HepG2 (cell line): Measurements from ENCODE around the gene GPX1. TPM values are rescaled to one million over a fixed set of nuclear protein-coding genes. Genes with fewer than 3 reads are reported as not detected.

Experiments
- ATAC-seq: fragments of 200-7000 bp; cut with Tn5 transposase; 3 replicates; pipeline ENCODE4 v1.9.1; 2020; ENCODE audit warnings: mild to moderate bottlenecking, moderate library complexity
- BruUV-seq: library from RNA; stranded (reverse); fragments of 400-500 nt; replicated peaks from 2 replicates; lab custom pipeline; 2021; lab: Mats Ljungman, UMichigan
- CTCF ChIA-PET: fragments of 300-600 bp; formaldehyde crosslinking; extraction: SDS; loops from one replicate; lab custom pipeline; 2021; ENCODE audit warnings: low total read pairs, inconsistent platforms, low intra/inter-chr PET ratio; lab: Yijun Ruan, JAX
- POLR2A ChIA-PET: fragments of 350-600 bp; sonication (Branson Sonifier 250); formaldehyde crosslinking; loops from one replicate; lab custom pipeline; 2020; ENCODE audit warnings: antibody characterized with exemption, inconsistent platforms; lab: Yijun Ruan, JAX
- DNase-seq: peaks from one replicate; pipeline ENCODE4 v3.0.0-alpha.2; 2015; ENCODE audit warnings: low spot score
- FAIRE-seq: peaks from 3 replicates; lab custom pipeline; 2011; peaks lifted over from hg19 to GRCh38; lab: Jason Lieb, UNC
- H2AFZ ChIP-seq: one replicate; pipeline ENCODE4 v1.6.1; 2011; ENCODE audit warnings: low read length, inconsistent platforms
- H3K27ac ChIP-seq: fragments of 300-600 bp; 3 replicates; pipeline ENCODE4 v1.8.0; 2011; ENCODE audit warnings: mixed run types, mild to moderate bottlenecking, mixed read lengths, low read length, inconsistent platforms; ENCODE audit not compliant: insufficient read depth; ENCODE audit errors: extremely low read length
- H3K27me3 ChIP-seq, 2 experiments: fragments of 200-600 bp in 1 of 2; 2 replicates in 1 of 2; 3 replicates in 1 of 2; pipeline versions ENCODE4 v1.6.0 to v1.8.0; 2011; ENCODE audit warnings: low read length in 2 of 2, mild to moderate bottlenecking in 2 of 2, moderate library complexity in 2 of 2, inconsistent platforms in 1 of 2; ENCODE audit not compliant: insufficient read depth in 2 of 2, control insufficient read depth in 1 of 2
- H3K36me3 ChIP-seq, 2 experiments: fragments of 200-600 bp in 1 of 2; replicated peaks in 1 of 2; 2 replicates in 1 of 2; 3 replicates in 1 of 2; pipeline versions ENCODE4 v1.5.1 to v1.8.0; 2011; ENCODE audit warnings: low read length in 2 of 2, inconsistent platforms in 1 of 2; ENCODE audit not compliant: insufficient read depth in 2 of 2, control insufficient read depth in 1 of 2
- H3K4me1 ChIP-seq: 2 replicates; pipeline ENCODE4 v1.5.1; 2012; ENCODE audit warnings: low read length, inconsistent platforms; ENCODE audit not compliant: insufficient read depth
- H3K4me2 ChIP-seq: 2 replicates; pipeline ENCODE4 v1.6.0; 2011; ENCODE audit warnings: low read depth, low read length, inconsistent platforms
- H3K4me3 ChIP-seq, 3 experiments: fragments of 200-600 bp in 1 of 3; sonication (generic), shearing (Covaris generic) in 1 of 3; replicated peaks in 1 of 3; 2 replicates each; pipeline ENCODE4 v1.5.1; 2011 to 2016; ENCODE audit warnings: low read length in 3 of 3, inconsistent platforms in 2 of 3, low read depth in 2 of 3, mild to moderate bottlenecking in 2 of 3, control low read depth in 1 of 3, mixed read lengths in 1 of 3; ENCODE audit not compliant: insufficient read depth in 1 of 3
- H3K79me2 ChIP-seq: one replicate; pipeline ENCODE4 v1.6.1; 2011; ENCODE audit warnings: low read length, inconsistent platforms; ENCODE audit not compliant: insufficient read depth
- H3K9ac ChIP-seq: 2 replicates; pipeline ENCODE4 v1.6.0; 2011; ENCODE audit warnings: mild to moderate bottlenecking, low read depth, low read length, inconsistent platforms; ENCODE audit not compliant: insufficient read depth
- H3K9me3 ChIP-seq: 2 replicates; pipeline ENCODE4 v1.5.1; 2012; ENCODE audit warnings: mild to moderate bottlenecking, low read length
- H4K20me1 ChIP-seq: 2 replicates; pipeline ENCODE4 v1.6.0; 2011; ENCODE audit warnings: inconsistent platforms, mild to moderate bottlenecking, low read length, moderate library complexity; ENCODE audit not compliant: insufficient read depth
- FOXA1 ChIP-seq, 2 experiments: fragments of 450-650 bp in 1 of 2; sonication (generic) in 1 of 2; formaldehyde crosslinking in 1 of 2; IDR thresholded peaks; 2 replicates each; pipeline versions ENCODE4 v1.4.0 to v1.6.1; 2016 to 2020; ENCODE audit warnings: missing genetic modification reagents in 1 of 2
- JDP2 ChIP-seq: sonication (generic); formaldehyde crosslinking; IDR thresholded peaks from 2 replicates; pipeline ENCODE4 v1.8.1; 2022; ENCODE audit warnings: missing genetic modification reagents, borderline replicate concordance
- MAF1 ChIP-seq: sonication (generic); formaldehyde crosslinking; IDR thresholded peaks from 2 replicates; pipeline ENCODE4 v1.5.0; 2020; ENCODE audit warnings: missing genetic modification reagents, borderline replicate concordance
- ZNF331 ChIP-seq: sonication (generic); formaldehyde crosslinking; IDR thresholded peaks from 2 replicates; pipeline ENCODE4 v1.4.0; 2020; ENCODE audit warnings: missing genetic modification reagents
- ZNF44 ChIP-seq: sonication (generic); formaldehyde crosslinking; IDR thresholded peaks from 2 replicates; pipeline ENCODE4 v1.5.1; 2020; ENCODE audit warnings: mild to moderate bottlenecking, missing genetic modification reagents
- WGBS: methylation state at CpG from one replicate; pipeline ENCODE4 v1.1.6; 2017; ENCODE audit warnings: low lambda C conversion rate; 5-methylcytosine and 5-hydroxymethylcytosine counted together
- in situ Hi-C: cut with HindIII; loops from 2 replicates; pipeline ENCODE4 v1.10.0; 2017; ENCODE audit warnings: low pct_unique_long_range_greater_than_20kb; ENCODE audit not compliant: extremely low pct_ligation_motif_present
- intact Hi-C: fragments of 100-400 bp; cut with micrococcal nuclease; formaldehyde crosslinking; loops from one replicate; pipeline ENCODE4 v1.10.0; 2022; ENCODE audit not compliant: unreplicated experiment
- polyA plus RNA-seq, 8 experiments: library from polyadenylated mRNA; depleted of rRNA in 3 of 8; stranded (reverse) in 7 of 8; unstranded in 1 of 8; fragments of >200 nt; fragmentation: Illumina TruSeq in 4 of 8; extraction: Trizol in 4 of 8; gene quantifications; 2 replicates each; pipeline versions ENCODE4 v1.2.1 to v1.2.3, GENCODE V29; 2011 to 2016; ENCODE audit warnings: low read depth in 4 of 8, missing spikeins in 1 of 8, mixed read lengths in 1 of 8; ENCODE audit not compliant: insufficient read depth in 1 of 8
- total RNA-seq, 5 experiments: library from RNA; depleted of rRNA; stranded (reverse); fragments of >200 nt; fragmentation: Illumina TruSeq; extraction: Trizol; gene quantifications; 2 replicates each; pipeline ENCODE4 v1.2.3, GENCODE V29; 2016; ENCODE audit warnings: low read depth in 1 of 5
- TF ChIP-seq, protein P1 (sequence below): sonication (generic); formaldehyde crosslinking; IDR thresholded peaks from 2 replicates; pipeline ENCODE4 v1.4.0; 2020; ENCODE audit warnings: mild to moderate bottlenecking, missing genetic modification reagents
- TF ChIP-seq, protein P2 (sequence below): sonication (generic); formaldehyde crosslinking; IDR thresholded peaks from 2 replicates; pipeline ENCODE4 v1.9.0; 2022; ENCODE audit warnings: low read depth, missing genetic modification reagents

The GPX1 gene
- total and polyA plus RNA-seq, 2 of the 13 experiments (the other 11 are each of a cell fraction or from before 2014, with no cell fraction given), result 149 to 168 TPM

DNA sequence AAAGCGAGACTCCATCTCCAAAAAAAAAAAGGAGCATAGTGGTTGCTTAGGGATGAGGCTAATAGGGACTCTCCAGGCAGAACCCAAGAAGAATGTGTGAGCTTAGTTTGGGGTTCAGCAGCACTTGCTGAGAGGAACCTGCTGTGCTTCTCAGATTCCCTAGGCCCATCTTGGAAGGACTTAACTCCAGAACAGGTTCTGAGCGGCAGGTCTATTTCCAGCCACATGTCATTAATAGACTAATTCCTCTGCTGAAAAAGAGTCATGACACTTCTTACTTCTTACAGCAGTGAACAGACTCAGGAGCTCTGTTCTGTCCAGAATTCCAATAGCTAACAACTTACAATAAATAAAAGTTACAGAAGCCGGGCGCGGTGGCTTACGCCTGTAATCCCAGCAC lies 31.1 kb upstream of the GPX1 start:
- ChIA-PET CTCF (no interaction called here), POLR2A (interaction anchor here (1.1 kb wide), 1 partner anchor 23 kb away, joined by 4 read pairs; the partner anchor contains the start of genes RHOA and TCTA)
- Histone ChIP-seq H4K20me1 (peaks cover 27% of the 10 kb centered on the region), H3K4me3 (no peak overlapping the region), H3K36me3 (peaks cover 3 to 4% of the 10 kb centered on the region in 2 experiments; a peak in 3 of 5 replicates), H3K4me1 (peaks cover 16% of the 10 kb centered on the region), H3K79me2 (peaks cover 86% of the 10 kb centered on the region), H3K27ac (no peak overlapping the region), H3K4me2 (no peak overlapping the region), H3K9me3 (no peaks in the 10 kb centered on the region), H2AFZ (no peak overlapping the region), H3K27me3 (no peaks in the 10 kb centered on the region), H3K9ac (no peak overlapping the region)
- no TSS peak for BruUV-seq
- TF ChIP-seq, protein P1, sequence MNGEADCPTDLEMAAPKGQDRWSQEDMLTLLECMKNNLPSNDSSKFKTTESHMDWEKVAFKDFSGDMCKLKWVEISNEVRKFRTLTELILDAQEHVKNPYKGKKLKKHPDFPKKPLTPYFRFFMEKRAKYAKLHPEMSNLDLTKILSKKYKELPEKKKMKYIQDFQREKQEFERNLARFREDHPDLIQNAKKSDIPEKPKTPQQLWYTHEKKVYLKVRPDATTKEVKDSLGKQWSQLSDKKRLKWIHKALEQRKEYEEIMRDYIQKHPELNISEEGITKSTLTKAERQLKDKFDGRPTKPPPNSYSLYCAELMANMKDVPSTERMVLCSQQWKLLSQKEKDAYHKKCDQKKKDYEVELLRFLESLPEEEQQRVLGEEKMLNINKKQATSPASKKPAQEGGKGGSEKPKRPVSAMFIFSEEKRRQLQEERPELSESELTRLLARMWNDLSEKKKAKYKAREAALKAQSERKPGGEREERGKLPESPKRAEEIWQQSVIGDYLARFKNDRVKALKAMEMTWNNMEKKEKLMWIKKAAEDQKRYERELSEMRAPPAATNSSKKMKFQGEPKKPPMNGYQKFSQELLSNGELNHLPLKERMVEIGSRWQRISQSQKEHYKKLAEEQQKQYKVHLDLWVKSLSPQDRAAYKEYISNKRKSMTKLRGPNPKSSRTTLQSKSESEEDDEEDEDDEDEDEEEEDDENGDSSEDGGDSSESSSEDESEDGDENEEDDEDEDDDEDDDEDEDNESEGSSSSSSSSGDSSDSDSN (CRISPR knock-in tag), result no peak
- TF ChIP-seq ZNF44 (CRISPR knock-in tag) (no peak), JDP2 (CRISPR knock-in tag) (no peak), MAF1 (CRISPR knock-in tag) (no peak)
- no peak for DNase-seq
- FAIRE-seq, result no peak
- intact Hi-C loops (no loop called here), in situ Hi-C loops (no loop called here)
- no peak for ATAC-seq
- 98% methylated on average over 6 of the region's 6 CpGs for WGBS

DNA sequence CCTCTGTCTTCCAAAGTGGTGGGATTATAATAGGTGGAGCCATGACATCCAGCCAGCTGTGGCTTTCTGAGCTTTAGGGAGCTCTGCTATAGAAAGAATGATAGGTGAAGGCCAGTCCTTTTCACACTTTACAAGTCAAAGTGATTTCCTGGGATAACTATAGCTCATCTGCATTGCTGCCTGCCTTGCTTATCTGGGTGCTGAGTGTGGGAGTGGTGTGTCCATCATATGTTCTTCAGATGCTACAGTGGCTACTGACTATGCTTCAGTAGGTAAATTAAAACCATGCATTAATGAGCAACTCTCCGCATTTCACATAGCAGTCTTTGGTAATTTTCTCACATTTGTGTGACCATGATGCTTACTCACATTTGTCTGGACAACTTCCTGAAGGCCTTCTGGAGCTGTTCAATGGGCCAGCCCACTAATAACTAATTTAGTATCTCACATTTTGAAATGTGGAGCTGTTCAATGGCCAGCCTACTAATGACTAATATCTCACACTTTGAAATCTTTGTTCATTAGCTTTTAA lies 30.2 kb upstream of the GPX1 start:
- H3K27me3 ChIP-seq, result no peaks in the 10 kb centered on the region
- ChIA-PET CTCF (no interaction called here), POLR2A (interaction anchor here (1.1 kb wide), 1 partner anchor 24 kb away, joined by 4 read pairs; the partner anchor contains the start of genes RHOA and TCTA)
- H3K4me3 ChIP-seq, result no peak overlapping the region
- H2AFZ ChIP-seq, result no peak overlapping the region
- peaks cover 24% of the 10 kb centered on the region for H3K4me1 ChIP-seq
- H3K9me3 ChIP-seq, result no peaks in the 10 kb centered on the region
- no TSS peak for BruUV-seq
- FAIRE-seq (no peak), DNase-seq (no peak), ATAC-seq (no peak)
- 100% methylated on average over 1 of the region's 1 CpG for WGBS
- H3K79me2 ChIP-seq, result peaks cover 91% of the 10 kb centered on the region
- intact Hi-C loops, result no loop called here
- in situ Hi-C loops, result no loop called here
- H3K27ac ChIP-seq, result no peak overlapping the region
- H4K20me1 ChIP-seq, result peaks cover 27% of the 10 kb centered on the region
- no peak overlapping the region for H3K9ac ChIP-seq
- peaks cover 3 to 4% of the 10 kb centered on the region in 2 experiments; a peak in 3 of 5 replicates for H3K36me3 ChIP-seq
- H3K4me2 ChIP-seq, result no peak overlapping the region
- no peak for TF ChIP-seq FOXA1 (IDR thresholded peaks at IDR 0.05)
- no peak for TF ChIP-seq FOXA1 (CRISPR knock-in tag; IDR thresholded peaks at IDR 0.05)
- TF ChIP-seq, protein P2, sequence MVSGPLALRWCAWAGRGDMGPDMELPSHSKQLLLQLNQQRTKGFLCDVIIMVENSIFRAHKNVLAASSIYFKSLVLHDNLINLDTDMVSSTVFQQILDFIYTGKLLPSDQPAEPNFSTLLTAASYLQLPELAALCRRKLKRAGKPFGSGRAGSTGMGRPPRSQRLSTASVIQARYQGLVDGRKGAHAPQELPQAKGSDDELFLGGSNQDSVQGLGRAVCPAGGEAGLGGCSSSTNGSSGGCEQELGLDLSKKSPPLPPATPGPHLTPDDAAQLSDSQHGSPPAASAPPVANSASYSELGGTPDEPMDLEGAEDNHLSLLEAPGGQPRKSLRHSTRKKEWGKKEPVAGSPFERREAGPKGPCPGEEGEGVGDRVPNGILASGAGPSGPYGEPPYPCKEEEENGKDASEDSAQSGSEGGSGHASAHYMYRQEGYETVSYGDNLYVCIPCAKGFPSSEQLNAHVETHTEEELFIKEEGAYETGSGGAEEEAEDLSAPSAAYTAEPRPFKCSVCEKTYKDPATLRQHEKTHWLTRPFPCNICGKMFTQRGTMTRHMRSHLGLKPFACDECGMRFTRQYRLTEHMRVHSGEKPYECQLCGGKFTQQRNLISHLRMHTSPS (CRISPR knock-in tag), result no peak
- no peak for TF ChIP-seq ZNF331 (CRISPR knock-in tag)
